HG03060 (cell line): ENCODE results near the gene RPUSD3.

Source experiments
- ATAC-seq: cut with Tn5 transposase; IDR thresholded peaks from one replicate; pipeline ENCODE4 v1.9.1; 2021; ENCODE audit warnings: low read depth, moderate number of reproducible peaks; ENCODE audit not compliant: unreplicated experiment

RPUSD3 gene

GRCh38 chr3:9837701-9838582 lies 5.9 kb downstream of the RPUSD3 start:
- no peak for ATAC-seq

GRCh38 chr3:9834520-9835380 lies 9.1 kb downstream of the RPUSD3 start:
- no peak for ATAC-seq

- no peak for ATAC-seq
Measured at GRCh38 chr3:9833078-9833477, 10.7 kb downstream of the RPUSD3 start.

GRCh38 chr3:9831253-9831652 lies 12.6 kb downstream of the RPUSD3 start:
- ATAC-seq: no peak

- ATAC-seq: no peak
Measured at GRCh38 chr3:9828801-9829755, 14.7 kb downstream of the RPUSD3 start.

GRCh38 chr3:9826815-9827573 lies 16.8 kb downstream of the RPUSD3 start:
- ATAC-seq: no peak

GRCh38 chr3:9825451-9826040 lies 18.3 kb downstream of the RPUSD3 start:
- ATAC-seq: no peak

- no peak for ATAC-seq
Measured at GRCh38 chr3:9820946-9821345, 22.9 kb downstream of the RPUSD3 start.

GRCh38 chr3:9820543-9820942 lies 23.3 kb downstream of the RPUSD3 start:
- ATAC-seq: no peak

GRCh38 chr3:9818666-9819335 lies 25.0 kb downstream of the RPUSD3 start:
- no peak for ATAC-seq

GRCh38 chr3:9817436-9817835 lies 26.4 kb downstream of the RPUSD3 start:
- no peak for ATAC-seq

- ATAC-seq: no peak
Measured at GRCh38 chr3:9815986-9816385, 27.8 kb downstream of the RPUSD3 start.

GRCh38 chr3:9812870-9813483 lies 30.8 kb downstream of the RPUSD3 start:
- no peak for ATAC-seq

- ATAC-seq: no peak
Measured at GRCh38 chr3:9810846-9811245, 33.0 kb downstream of the RPUSD3 start.

- no peak for ATAC-seq
Measured at GRCh38 chr3:9810433-9810770, 33.4 kb downstream of the RPUSD3 start.

GRCh38 chr3:9809615-9810432 lies 34.0 kb downstream of the RPUSD3 start, which contains the start of gene TTLL3:
TTLL3 (plus strand) TSS chr3:9810262; CDS start chr3:9810662, 400 bp downstream.
- no peak for ATAC-seq

- no peak for ATAC-seq
Measured at GRCh38 chr3:9809239-9809614, 34.6 kb downstream of the RPUSD3 start.
